Activated T-cell treated with anti-CD3 and anti-CD28 coated beads for 1 hour (primary cell): ENCODE results near the gene PPP2R2C.

Experiments
- DNase-seq: peaks from one replicate; pipeline ENCODE4 v3.0.0-alpha.2; 2020; ENCODE audit warnings: low read depth

Gene PPP2R2C

DNA sequence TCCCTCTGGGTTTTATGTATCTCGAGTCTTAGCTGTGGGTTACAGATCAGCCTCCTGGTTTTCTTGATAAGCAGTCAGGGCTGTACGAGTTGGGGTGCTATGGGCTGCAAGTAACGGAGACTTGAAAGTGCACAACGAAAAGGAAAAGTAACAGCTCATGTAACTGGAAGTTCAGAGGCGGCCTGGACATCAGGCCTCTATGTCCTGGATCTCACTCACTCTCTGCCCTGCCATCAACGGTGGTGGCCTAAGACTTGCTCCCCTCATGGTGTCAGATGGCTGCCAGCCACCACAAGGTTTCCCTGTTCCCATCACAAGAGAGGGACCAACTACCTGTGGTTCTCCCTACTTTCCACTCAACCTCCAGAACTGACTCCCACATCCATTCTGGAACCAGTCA lies 4.8 kb downstream of the PPP2R2C start:
- DNase-seq: no peak

DNA sequence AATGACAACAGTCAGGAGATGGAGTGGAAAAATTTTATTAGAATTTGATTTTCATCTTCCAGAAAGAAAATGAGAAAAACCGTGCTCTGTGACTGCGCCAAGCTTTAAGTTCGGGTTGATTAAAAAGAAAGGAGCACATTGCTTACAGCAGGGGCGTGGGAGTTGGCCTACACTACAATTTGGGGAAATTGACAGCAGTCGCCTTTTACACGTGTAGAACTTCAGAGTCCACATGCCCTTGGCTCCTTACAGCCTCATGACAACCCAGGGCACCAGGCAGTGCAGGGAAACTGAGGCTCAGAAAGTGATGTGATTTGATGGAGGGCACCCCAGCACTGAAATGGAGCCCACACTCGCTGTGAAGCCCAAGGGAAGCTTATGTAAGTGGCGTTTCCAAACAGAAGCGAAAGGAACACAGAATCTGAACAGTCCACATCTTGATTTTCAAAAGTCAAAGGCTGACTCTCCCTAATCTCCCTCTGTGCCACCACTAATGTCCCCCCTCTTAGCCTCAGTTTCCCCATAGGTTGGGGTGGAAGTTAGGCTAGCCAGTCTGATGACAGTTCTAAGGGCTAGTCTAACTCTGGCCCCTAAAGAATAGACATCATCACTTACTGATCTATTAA lies 5.5 kb downstream of the PPP2R2C start:
- DNase-seq: no peak

DNA sequence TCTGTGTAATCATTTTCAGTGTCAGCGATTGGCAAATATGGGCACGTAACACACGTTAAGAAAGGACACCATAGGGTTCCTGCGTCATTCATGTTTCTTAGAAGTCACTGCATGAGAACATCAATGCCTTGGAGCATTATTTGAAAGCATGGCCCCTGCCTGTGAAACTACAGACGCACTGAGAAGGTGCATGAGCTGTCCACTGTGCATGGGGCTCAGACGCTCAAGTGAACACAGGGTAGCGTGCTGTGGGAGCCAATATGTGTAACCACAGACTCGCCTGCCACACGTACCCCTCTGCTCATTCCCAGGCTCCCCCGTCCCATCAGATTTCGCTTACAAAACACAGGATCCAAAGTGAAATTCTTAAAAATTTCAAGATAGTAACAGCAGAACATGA lies 6.5 kb downstream of the PPP2R2C start:
- DNase-seq: no peak

DNA sequence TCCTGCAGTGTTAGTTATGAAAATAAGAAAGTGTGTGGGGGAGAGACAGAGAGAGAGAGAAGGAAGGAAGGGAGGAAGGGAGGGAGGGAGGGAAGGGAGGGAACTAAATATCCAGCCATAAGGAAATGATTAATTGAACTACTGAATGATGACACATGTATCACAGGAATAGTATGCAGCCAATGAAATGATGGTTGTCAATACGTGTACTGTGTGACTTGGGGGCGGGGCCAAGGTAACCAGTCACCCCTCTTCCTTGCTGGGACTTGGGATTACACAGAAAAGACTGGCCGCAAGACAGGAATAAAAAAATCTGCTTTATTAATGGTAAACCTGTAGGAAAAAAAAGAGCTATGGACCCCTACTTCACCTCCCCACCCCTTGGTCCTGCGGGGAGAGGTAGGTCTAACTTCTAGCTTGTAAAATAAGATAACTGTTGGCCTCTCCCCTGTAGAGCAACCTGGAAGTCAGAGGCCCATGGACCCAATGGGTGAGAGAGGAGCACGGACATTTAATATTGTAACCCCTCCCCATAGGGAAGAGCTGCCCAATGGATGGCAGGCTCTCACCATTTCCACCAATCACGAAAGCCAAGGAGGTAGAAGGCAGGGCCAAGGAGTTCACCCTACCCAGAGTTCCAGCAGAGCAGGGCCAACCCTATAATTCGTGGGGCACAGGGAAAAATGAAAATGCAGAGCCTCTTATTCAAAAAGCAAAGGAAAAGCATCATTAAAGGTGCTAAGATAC lies 7.4 kb downstream of the PPP2R2C start:
- DNase-seq: no peak

DNA sequence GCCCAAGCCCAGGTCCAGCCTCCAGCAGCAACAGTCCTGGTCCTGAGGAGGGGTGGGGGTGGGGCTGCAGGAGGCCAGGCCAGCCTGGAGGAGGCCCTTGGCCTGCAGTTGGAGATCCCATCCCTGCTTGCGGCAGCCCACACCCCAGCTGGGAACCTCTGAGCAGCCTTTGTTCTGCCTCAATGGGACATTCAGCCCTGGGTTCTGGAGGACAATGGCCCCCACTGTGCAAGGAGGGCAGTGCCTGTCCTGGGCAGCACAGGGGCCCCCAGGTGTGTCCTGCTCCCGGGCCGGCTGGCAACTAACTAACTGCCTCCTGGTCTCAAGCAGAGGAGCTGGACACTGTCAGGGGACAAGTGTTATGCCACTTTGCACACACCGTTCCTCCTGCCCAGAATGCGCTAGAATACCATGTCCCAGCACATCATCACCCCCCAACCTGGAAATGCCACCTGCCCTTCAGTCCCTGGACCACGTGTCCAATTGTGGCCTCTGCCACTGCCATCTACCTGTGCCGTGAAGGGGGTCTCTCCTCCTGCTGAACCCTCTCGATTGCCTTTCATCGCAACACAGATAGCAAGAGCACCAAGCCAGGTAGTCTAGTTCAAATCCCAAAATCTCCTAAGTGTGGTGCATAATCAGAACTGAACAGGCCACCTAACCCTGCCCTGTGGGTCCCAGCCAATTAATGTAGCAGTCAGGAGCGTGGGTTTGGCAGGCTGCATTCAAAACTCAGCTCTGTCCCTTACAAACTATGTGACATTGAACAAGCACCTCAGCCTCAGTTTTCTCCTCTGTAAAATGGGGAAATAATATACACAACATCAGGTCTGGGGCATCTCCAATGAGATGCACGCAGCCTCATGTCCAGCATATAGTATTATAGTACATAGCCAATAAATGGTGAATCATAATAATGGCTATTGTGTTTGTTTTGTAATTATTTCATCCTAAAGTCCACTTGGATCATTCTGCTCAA lies 8.8 kb downstream of the PPP2R2C start:
- no peak for DNase-seq

DNA sequence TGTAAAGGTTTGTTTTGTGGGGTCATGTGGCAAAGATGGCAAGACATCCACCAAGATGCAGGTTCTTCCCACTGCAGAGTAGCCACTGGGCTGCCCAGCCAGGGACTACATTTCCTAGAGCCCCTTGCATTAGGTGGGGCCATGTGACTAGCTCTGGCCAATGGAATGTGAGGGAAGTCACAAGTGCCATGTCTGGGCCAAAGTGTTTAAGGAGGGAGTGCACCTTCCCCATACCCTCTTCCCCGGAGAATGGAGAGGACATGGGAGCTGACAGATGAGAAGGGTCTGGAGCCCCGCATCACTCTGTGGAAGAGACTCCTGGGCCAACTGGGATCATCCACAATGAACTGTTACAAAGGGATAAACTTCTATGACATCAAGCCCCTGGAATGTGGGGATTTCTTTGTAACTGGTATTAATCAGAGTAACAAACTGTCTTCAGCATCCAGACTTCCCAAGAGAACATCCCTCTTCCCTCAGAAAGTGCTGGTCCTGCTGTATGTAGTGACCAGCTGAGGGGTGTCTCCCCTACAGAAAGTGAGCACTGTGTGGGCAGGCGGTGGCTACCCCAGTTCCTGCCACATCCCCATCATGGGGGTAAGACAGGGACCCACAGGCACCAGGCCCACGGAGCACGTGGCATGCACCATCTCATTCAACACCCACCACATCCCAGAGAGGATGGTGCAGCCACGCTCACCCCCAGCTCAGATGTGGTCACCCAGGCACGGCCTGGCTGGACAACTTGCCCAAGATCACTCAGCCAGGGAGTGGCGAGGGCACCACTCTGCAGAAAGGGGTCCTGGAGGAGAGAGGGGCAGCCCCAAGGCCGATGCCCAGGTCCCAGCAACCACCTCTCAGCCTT lies 10.9 kb downstream of the PPP2R2C start:
- DNase-seq: no peak

DNA sequence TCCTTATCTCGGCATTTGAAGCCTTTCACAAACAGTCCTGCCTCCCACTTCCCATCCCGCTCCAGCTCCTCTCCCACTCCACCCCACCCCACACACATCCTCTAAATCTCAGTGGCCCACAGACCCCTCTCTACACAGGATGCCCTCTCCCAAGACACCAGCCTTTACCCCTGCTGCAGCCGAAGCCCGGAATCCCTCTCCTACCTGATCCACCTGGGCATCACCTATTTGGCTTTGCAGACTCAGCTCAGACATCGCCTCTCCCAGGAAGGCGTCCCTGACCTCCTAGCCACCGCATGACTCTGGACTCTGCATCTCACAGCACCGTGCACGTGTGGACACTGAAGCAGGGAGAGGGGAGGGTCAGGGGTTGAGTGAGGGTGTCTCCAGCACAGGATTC lies 11.5 kb downstream of the PPP2R2C start:
- DNase-seq: no peak

DNA sequence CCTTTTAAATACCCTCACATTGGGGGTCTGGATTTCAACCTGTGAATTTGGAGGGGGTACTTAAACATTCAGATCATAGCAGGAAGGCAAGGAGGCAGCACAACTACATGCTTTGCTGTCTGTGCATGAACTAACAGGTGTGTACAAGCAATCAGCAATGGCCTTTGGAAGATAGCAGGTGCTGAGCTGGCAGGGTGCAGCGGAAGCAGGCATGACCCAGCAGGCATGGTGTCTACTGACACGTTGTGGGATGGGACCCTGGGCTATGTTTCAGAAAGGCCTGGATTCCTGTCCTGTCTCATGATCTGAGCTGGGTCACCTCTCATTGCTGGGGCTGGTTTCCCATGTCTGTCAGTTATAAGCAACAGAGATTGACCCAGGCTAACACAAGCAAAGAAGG lies 13.9 kb downstream of the PPP2R2C start:
- DNase-seq: no peak

DNA sequence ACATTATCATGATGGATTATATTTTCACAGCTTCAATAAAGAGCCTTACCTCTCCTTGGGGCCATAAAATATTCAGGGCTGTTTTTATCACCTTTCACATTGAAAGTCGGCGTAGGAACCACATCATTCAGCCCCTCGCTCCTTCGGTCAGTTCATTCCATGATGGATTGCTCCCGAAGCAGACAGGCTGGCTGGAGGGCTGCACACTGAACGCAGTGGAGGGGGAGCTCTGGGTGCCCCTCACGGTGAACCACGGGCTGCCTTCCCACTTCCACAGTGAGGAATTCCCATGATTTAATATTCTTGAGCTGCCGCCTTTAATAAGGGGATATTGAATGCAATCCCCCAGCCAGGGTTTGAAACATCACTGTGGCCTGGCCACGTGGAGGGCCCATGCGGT lies 16.0 kb downstream of the PPP2R2C start:
- DNase-seq: no peak

DNA sequence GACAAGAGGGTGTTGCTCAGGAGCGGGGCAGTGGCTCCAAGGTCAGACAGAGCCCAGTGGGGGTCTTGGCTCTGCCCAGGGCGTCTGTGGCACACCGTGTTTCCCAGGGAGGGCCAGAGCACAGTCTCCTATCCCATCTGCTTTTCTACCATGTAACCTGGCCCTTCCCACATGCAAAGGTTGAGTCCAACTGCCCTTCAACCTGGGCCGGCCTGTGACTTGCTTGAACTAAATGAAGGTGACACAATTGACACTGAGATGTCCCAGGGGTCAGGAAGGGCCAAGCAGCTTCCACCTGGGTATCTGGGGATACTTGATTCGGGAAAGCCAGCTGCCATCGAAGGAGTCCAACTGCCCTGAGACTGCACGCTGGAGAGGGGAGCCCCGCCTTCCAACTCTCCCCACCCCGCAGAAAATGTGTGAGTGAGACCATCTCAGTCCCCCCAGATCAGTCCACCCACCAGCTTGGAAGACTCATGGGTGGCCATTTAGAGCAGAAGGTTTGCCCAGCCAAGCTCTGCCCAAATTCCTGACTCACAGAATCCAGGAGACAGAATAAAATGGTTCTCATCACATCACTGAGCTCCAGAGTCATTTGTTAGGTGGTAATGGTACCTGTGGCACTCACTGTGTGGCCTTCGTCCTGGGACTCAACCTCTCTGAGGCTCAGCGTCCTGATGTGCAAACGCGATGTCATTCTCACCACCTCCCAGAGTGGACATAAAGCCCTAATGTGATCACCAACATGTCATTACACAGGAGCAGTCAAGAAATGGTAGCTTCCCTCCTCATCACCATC lies 18.1 kb downstream of the PPP2R2C start:
- no peak for DNase-seq

DNA sequence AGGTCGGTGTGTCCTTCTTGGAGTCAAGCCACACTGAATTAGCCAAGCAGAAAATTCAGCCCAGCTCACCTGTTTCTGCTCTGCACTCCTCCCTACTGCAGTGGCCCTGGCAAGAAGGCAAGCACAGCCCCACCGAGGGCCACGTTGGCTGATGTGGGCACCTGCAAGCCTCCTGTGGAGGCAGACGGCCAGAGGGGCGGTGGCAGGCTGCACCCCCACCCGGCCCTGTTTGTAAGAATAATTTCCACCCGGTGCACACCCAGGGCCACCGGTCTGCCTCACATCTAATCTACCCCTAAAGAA lies 18.8 kb downstream of the PPP2R2C start:
- no peak for DNase-seq

DNA sequence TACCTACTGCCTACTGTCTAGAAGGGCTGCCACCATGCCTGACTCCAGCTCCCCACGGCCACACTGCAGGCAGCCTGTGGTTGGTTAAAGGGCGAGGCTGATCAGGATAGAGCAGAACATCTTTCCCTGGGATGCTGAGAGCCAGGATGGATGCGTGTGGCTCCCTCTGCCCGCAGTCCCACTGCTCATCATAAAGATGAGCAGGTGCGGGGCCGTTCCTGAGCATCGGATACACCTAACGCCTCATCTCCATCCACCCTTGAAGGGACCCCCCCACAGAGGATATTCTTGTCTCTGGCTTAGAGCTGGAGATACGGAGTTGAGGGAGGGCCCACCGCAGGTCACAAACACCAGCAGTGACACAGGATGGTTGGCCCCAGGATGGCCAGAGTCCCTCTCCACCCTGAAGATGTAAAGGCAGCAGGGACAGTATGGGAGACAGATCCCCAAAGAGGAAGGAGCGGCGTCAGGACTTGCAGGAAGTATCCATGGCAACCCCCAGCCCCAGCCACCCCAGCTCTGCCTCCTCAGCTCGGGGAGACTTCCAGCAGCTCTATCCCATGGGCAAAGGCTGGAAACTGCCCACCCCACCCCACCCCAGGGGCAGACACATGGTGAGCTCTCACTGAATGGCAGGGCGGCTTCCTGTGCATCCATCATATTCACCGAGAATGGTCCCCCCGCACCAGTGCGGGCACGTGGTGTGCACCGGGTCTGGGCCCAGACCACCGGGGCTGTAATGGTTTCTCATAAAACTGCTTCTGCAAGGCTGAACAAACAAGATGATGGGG lies 19.3 kb downstream of the PPP2R2C start:
- DNase-seq: no peak

DNA sequence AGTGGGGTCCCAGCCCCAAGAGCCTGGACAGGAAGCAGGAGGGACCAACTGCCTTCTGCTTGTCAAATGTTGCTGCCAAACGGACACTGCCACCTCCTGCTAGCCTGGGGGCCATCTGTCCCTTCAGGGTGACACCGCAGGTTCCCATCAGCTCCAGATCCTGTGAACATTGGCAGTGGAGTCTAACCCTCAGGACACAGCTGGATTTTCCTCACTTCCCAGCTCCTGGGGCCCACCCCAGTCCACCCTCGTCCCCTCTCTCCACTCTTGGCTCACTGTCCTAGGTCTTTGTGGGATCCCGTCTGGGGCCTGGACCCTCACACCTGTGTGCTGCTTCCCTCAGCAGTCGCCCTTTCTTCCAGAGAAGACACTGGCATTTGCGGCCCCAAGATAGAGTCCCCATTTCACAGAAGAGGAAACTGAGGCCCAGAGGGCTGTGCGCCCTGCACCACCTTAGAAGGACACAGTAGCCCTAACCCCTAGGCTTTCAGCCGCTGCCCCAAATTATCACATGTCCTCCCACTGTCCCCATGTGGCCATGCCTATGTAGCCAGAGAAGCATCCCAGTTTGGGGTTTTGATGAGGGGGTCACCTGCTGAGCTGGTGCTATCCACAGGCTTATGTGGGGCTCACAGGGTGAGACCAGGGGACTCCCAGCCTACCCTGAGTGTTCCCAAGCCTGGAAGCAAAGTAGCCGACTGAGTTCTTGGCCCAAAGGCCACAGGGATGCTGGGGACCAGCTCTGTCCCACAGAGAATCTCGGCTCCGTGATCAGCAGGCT lies 20.1 kb downstream of the PPP2R2C start:
- no peak for DNase-seq

DNA sequence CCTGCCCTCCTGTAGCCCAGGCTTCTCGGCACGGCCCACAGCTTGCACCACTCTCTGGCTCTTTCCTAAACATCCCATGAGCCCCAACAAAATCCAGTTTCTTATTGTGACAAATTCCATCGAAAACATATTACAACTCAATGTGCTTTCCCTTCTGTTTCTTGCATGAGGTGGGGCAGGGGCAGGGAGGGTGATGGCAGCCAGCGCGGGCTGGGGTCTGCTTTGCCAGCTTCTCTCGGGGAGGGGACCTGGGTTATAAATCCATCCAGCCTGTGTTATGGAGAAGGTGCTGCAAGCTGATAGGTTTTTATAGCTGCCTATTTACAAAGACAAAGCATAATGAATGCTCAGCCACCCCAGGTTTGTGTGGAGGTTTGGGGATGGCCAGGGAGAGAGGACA lies 21.1 kb downstream of the PPP2R2C start:
- DNase-seq: no peak

DNA sequence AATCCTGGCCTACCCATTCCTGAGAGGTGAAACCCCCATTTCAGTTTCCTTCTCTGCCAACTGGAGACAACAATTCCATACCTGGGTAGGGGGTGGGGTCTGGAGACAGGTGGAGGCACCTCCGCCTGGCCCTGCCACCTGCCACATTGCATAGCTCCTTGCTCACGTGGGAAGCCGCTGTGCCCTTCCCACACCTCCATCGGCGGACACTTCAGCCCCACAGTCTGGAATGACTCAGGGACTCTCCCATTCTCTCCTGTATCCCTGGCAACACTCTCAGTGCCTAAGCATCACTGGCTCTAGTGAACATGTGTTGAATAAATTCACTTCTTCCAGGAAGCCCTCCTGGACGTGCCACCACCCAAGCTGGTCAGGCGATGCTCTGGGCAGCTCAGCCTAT lies 21.7 kb downstream of the PPP2R2C start:
- DNase-seq: no peak

DNA sequence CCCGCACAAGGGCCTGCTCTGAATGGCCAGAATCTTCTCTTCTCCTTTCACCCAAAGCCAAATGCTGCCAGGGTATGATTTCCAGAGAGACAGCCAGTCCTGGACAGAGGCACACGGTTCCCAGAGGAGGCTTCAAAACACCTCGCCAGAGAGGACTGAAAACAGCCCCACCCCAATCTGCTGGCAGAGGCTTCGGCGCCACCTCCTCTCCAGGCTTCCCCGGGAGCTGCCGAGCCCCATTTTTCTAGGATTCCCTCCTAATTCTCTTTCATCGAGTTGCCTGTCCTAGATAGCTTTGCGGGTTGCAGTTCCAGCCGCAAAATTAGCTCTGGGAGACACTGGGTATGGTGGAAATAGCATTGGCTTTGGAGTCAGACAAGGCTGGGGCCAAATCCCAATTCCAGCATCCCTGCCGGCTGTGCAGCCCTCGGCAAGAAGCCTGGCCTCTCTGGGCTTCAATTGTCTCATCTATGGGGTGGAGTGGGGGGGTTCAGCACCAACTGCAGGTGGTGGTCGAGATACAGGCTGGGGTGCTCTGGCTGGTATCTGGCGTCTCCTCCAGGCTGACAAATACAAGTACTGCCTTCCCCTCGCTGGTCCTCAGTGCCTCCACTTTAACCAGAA lies 22.6 kb downstream of the PPP2R2C start:
- no peak for DNase-seq

DNA sequence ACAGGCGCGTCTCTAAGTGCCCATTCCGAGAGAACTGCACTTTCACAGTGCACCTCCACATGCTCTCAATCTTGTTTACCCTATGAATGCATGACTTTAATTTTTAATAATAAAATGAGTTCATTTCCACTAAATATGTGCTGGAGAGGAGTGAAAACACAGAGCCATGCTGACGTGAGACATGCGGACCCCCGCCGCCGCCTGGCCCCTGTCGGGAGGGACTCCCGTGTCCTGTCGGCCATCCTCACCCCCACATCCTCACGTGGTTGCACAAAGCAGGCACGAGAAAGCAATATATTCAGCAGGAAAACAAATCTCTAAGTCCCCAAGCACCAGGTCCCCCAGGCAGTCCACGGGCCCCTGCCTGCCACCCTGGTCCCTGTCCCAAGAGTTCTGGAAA lies 23.1 kb downstream of the PPP2R2C start:
- DNase-seq: no peak

DNA sequence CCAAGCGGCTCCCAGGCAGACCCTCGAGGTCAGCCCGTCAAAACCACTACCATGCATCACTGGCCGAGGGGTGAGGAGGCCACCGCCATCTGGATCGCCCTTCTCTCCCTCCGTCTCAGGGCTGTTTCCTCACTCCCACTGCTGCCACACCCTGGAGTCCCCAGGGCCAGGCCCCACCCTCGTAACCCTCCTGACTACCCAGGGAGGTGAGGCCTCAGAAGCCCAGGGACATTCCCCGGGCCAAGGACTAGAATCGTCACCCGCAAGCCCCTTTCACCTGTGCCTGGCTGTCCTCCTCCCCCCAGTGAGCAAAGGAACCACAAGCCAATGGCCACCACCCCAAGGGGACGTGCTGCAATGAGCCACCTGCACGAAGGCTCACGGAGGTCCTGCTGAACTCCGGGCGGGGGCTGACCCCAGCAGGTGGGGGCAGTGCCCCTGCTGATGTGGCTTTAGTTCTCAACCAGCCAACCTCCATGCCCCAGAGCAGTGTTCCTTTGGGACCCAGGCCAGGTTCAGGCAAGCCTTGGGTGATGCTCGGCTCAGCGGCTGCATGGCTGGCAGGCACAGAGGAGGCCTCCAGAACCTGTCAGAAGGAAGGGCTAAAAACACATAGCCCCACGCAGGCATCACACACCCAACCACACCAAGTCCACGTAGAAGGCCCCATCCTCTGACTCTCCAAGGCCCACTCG lies 23.8 kb downstream of the PPP2R2C start:
- DNase-seq: no peak
